KMS-11 (cell line): ENCODE measurements around the gene MFSD6.

Experiments
- H2AFZ ChIP-seq: fragments of 200-600 bp; sonication (generic); 2 replicates; pipeline ENCODE4 v1.6.1; 2016; ENCODE audit warnings: antibody characterized with exemption, mixed run types, low read depth
- H3K27ac ChIP-seq: fragments of 200-600 bp; sonication (generic); 2 replicates; pipeline ENCODE4 v1.6.1; 2016; ENCODE audit warnings: mild to moderate bottlenecking, mixed run types
- H3K27me3 ChIP-seq: fragments of 200-600 bp; sonication (generic); 2 replicates; pipeline ENCODE4 v1.6.1; 2017; ENCODE audit warnings: mild to moderate bottlenecking, low read depth, mixed run types, moderate library complexity; ENCODE audit not compliant: insufficient read depth
- H3K36me3 ChIP-seq: fragments of 200-600 bp; sonication (generic); 2 replicates; pipeline ENCODE4 v1.6.1; 2017; ENCODE audit warnings: mild to moderate bottlenecking, mixed run types; ENCODE audit not compliant: insufficient read depth
- H3K4me1 ChIP-seq: fragments of 200-600 bp; sonication (generic); 2 replicates; pipeline ENCODE4 v1.6.1; 2016; ENCODE audit warnings: mild to moderate bottlenecking, low read depth, mixed run types; ENCODE audit not compliant: poor library complexity, severe bottlenecking
- H3K4me2 ChIP-seq: fragments of 200-600 bp; sonication (generic); 2 replicates; pipeline ENCODE4 v1.7.0; 2016; ENCODE audit warnings: mild to moderate bottlenecking, mixed run types
- H3K4me3 ChIP-seq: fragments of 200-600 bp; sonication (generic); IDR thresholded peaks from 2 replicates; pipeline ENCODE4 v1.6.1; 2017; ENCODE audit warnings: low read depth, low read length, mixed read lengths; ENCODE audit not compliant: insufficient read depth
- H3K79me2 ChIP-seq: fragments of 200-600 bp; sonication (generic); 2 replicates; pipeline ENCODE4 v1.6.1; 2016; ENCODE audit warnings: low read depth, mixed run types; ENCODE audit not compliant: insufficient read depth
- H3K9ac ChIP-seq: fragments of 200-600 bp; sonication (generic); 2 replicates; pipeline ENCODE4 v1.6.1; 2016; ENCODE audit warnings: mild to moderate bottlenecking, mixed run types
- H4K20me1 ChIP-seq: fragments of 200-600 bp; sonication (generic); 2 replicates; pipeline ENCODE4 v1.6.1; 2016; ENCODE audit warnings: mild to moderate bottlenecking, mixed run types; ENCODE audit not compliant: insufficient read depth
- CTCF ChIP-seq: fragments of 200-600 bp; sonication (generic); conservative IDR thresholded peaks from 2 replicates; pipeline ENCODE4 v1.6.1; 2017; ENCODE audit warnings: low read depth, mild to moderate bottlenecking, antibody characterized with exemption, low read length, moderate library complexity, mixed read lengths

Gene MFSD6

GRCh38 chr2:190432567-190433231 lies 24.5 kb downstream of the MFSD6 start:
- no peaks in the 10 kb centered on the region for H4K20me1 ChIP-seq
- no peak overlapping the region for H2AFZ ChIP-seq
- no peak overlapping the region for H3K9ac ChIP-seq
- no peak overlapping the region for H3K27ac ChIP-seq
- peaks cover 20% of the 10 kb centered on the region for H3K4me1 ChIP-seq
- TF ChIP-seq CTCF, result no peak
- H3K4me2 ChIP-seq, result no peak overlapping the region
- H3K27me3 ChIP-seq, result no peaks in the 10 kb centered on the region
- no peaks in the 10 kb centered on the region for H3K79me2 ChIP-seq
- no peak overlapping the region for H3K4me3 ChIP-seq
- no peaks in the 10 kb centered on the region for H3K36me3 ChIP-seq

- Histone ChIP-seq H3K27ac (no peak overlapping the region), H3K4me2 (no peak overlapping the region), H3K27me3 (no peaks in the 10 kb centered on the region), H3K79me2 (no peaks in the 10 kb centered on the region; the same call in 1 of the 2 replicates), H4K20me1 (no peaks in the 10 kb centered on the region), H3K36me3 (no peaks in the 10 kb centered on the region), H2AFZ (no peak overlapping the region), H3K4me1 (peaks cover 20% of the 10 kb centered on the region), H3K4me3 (no peak overlapping the region), H3K9ac (no peak overlapping the region)
- TF ChIP-seq CTCF, result no peak
Measured at GRCh38 chr2:190435031-190435670, 27.0 kb downstream of the MFSD6 start.

- Histone ChIP-seq H3K4me2 (no peak overlapping the region), H3K4me1 (peaks cover 20% of the 10 kb centered on the region), H3K4me3 (no peak overlapping the region), H3K27ac (no peak overlapping the region), H3K9ac (no peak overlapping the region), H4K20me1 (no peaks in the 10 kb centered on the region), H3K36me3 (no peaks in the 10 kb centered on the region), H3K27me3 (no peaks in the 10 kb centered on the region), H3K79me2 (no peaks in the 10 kb centered on the region; the same call in 1 of the 2 replicates), H2AFZ (no peak overlapping the region)
- TF ChIP-seq CTCF, result no peak
Measured at GRCh38 chr2:190436557-190436956, 28.4 kb downstream of the MFSD6 start.

GRCh38 chr2:190440113-190440512 lies 32.0 kb downstream of the MFSD6 start:
- Histone ChIP-seq H3K27ac (no peak overlapping the region), H4K20me1 (no peaks in the 10 kb centered on the region), H3K4me2 (no peak overlapping the region), H3K9ac (no peak overlapping the region), H3K4me3 (no peak overlapping the region), H3K79me2 (no peaks in the 10 kb centered on the region; the same call in 1 of the 2 replicates), H3K4me1 (no peaks in the 10 kb centered on the region), H3K36me3 (no peaks in the 10 kb centered on the region), H3K27me3 (no peaks in the 10 kb centered on the region), H2AFZ (no peak overlapping the region)
- no peak for TF ChIP-seq CTCF
